ENCODE data around the gene TAF11L4.
"Not testable (repeated sequence)": the region's sequence is repeated elsewhere in the genome, so short reads cannot be mapped to it uniquely, and the experiment has no call there.

Gene TAF11L4

GRCh38 chr5:17521501-17521900 is at the start of gene TAF11L4:
TAF11L4 (plus strand) TSS chr5:17521801.
- DNase-seq: not testable (repeated sequence)

DNA sequence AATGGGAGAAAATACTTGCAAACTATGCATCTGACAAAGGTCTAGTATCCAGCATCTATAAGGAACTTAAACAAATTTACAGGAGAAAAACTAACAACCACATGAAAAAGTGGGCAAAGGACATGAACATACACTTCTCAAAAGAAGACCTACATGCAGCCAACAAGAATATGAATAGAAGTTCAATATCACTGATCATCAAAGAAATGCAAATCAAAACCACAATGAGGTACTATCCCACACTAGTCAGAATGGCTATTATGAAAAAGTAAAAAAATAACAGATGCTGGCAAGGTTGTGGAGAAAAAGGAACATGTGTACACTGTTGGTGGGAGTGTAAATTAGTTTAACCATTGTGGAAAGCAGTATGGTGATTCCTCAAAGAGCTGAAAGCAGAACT is 46.5 kb upstream of the TAF11L4 start:
- not testable (repeated sequence) for DNase-seq

GRCh38 chr5:17477043-17477442 is 44.6 kb upstream of the TAF11L4 start:
- DNase-seq: no peak

GRCh38 chr5:17477573-17478265 is 43.9 kb upstream of the TAF11L4 start:
- DNase-seq: no peak

DNA sequence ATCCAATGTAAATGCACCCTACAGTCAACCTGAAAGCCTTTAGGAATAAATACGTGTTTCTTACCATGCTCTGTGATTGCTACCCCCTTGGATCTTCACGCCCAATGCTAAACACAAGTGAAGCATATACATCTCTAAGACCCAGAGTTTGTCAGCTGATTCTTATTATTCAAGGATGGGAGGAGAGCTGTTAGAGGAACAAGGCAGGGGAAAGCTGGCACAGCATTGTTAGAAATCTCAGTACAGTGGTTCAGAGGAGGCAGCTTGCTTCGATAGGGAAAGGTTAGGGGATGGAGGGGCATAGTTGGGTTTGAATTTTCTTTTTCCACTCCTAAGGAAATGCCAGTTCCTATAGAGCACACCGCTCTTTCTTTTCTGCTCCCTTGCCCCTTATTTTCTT is 40.2 kb upstream of the TAF11L4 start:
- DNase-seq: no peak

DNA sequence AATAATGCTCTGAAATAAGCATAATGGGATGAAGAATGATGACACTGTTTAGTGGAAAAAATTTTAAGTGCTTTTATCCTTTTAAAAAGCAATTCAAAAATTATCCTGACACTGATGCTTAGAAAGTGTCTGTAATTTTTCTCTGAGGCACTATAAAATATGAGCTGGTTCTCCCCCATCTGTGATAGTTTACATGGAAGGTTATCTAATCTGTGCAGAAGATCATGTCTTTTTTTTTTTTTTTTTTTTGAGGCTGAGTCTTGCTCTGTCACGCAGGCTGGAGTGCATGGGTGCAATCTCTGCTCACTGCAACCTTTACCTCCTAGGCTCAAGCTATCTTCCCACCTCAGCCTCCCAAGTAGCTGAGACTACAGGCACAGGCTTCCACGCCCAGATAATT is 38.8 kb upstream of the TAF11L4 start:
- no peak for DNase-seq

GRCh38 chr5:17486464-17487173 is 35.0 kb upstream of the TAF11L4 start:
- not testable (repeated sequence) for DNase-seq

DNA sequence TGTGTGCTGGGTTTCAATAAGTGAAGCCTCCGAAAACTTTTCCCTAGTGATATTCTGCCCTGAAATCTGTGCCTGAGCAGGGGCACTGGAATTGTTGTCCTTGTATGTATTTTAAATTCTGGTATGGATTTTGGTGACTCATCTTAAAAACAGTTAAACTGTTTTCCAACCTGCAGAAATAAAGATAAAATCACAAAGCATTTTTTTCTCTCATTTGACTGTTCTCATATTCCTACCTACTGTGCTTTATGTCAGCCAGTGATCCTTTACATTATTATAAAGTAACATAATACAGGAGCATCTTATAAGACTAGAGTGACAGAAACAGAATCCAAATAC is 34.5 kb upstream of the TAF11L4 start:
- DNase-seq: no peak

GRCh38 chr5:17491257-17491656 is 30.3 kb upstream of the TAF11L4 start:
- DNase-seq: not testable (repeated sequence)

- no peak for DNase-seq
These were observed 28.8 kb upstream of the TAF11L4 start for GRCh38 chr5:17492770-17493169.

DNA sequence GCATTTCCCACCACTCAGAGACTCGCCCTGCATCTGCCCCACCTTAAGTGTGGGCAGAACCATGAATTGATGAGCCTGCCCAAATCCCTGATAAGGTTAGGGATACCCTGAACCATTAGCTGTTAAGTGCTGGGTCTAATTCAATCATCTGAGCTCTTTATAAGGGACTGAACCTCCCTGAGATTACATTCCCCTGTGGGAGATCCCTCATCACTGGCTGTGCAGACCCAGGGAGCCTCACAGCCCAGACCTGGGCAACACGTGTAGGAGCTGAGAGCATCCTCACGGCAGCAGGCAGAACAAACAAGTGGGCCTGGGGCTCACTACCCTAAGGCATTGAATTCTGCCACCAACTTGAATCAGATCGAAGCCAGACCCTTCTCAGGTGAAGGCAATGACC is 24.2 kb upstream of the TAF11L4 start:
- DNase-seq: no peak

DNA sequence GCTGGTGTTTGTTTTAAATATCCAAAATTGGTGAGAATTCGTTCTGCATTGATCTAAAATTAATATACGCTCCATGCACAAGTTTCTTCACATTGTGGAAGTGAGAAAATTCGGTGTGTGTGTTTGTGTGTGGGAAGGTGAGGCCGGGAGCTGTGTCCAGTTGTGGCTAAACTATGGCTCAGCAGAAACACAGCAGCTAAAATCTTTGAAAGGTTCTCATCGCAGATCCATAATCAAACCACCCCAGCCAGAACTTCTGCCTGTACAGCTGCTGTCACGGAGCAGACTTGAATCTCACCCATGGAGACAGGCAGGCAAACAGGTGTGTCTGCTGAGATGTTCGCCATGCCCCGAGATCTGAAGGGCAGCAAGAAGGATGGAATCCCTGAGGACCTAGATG is 23.7 kb upstream of the TAF11L4 start, which contains the start of gene TAF11L2:
TSS of gene TAF11L2 (plus strand) at position 301 of the 400 bp plus-strand sequence.
- not testable (repeated sequence) for DNase-seq

DNA sequence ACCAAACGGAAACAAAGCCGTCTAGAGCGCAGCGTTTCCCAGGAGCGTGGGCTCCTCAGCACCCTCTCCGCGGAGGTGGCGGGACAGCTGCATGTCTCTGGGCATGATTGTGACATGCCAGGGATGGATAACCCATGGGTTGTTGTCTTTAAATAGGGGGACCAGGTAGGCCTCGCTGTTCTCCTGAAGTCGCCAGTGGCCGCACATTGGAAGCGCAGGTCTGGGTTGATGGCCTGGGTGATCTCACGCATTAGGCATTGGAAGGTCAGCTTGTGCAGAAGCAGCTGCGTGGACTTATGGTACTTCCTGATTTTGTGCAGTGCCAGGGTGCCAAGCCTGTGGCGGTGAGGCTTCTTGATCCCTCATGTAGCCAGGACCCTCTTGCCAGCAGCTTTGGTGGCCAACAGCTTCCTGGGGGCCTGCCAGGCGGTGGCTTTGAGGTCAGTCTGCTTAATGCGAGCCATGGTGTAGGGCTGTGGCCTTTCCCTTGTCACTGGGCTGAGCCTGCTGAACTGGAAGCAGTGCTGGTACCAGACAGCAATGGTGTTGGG is 9.8 kb upstream of the TAF11L4 start:
- no peak for DNase-seq

- DNase-seq: not testable (repeated sequence)
These were observed 4.1 kb upstream of the TAF11L4 start for GRCh38 chr5:17517526-17517925.

GRCh38 chr5:17518067-17518466 is 3.5 kb upstream of the TAF11L4 start, which contains the start of gene TAF11L3:
TAF11L3 (plus strand) TSS chr5:17518367.
- DNase-seq: not testable (repeated sequence)

DNA sequence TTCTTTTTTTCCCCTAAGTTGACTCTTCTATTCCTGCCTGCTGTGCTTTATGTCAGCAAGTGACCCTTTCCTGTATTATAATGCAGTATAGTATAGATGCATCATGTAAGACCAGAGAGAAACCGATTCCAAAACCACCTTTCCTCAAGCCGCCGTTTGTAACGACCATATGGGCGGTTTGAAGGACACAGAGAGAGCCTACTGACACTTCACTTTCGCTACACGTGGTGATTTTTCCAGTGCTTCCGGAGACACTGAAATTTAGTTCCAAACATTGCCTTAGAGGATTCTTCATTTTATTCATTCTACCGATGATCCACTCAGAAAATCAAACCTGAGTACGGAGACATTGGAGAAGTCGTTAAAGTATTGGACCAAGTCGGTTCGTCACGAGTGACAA is 2.1 kb upstream of the TAF11L4 start:
- not testable (repeated sequence) for DNase-seq

- not testable (repeated sequence) for DNase-seq
These were observed 3.3 kb downstream of the TAF11L4 start, which contains the start of gene TAF11L5 for GRCh38 chr5:17524935-17525334. TAF11L5 (plus strand) TSS chr5:17525235.

DNA sequence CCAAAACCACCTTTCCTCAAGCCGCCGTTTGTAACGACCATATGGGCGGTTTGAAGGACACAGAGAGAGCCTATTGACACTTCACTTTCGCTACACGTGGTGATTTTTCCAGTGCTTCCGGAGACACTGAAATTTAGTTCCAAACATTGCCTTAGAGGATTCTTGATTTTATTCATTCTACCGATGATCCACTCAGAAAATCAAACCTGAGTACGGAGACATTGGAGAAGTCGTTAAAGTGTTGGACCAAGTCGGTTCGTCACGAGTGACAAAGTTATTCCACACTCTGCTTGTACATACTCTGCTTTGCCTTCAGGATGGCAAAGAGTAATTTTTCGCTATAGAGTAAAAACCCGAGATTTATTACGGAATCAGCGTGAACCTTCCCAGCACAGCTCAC is 4.9 kb downstream of the TAF11L4 start:
- peak; percentile 4 for DNase-seq

GRCh38 chr5:17528369-17528768 is 6.8 kb downstream of the TAF11L4 start, which contains the start of gene TAF11L6:
TAF11L6 (plus strand) TSS chr5:17528669.
- DNase-seq: not testable (repeated sequence)
